HG03469 (cell line): ENCODE measurements around the gene AGPAT2.

ENCODE experiments used
- ATAC-seq: cut with Tn5 transposase; IDR thresholded peaks from one replicate; pipeline ENCODE4 v1.9.1; 2021; ENCODE audit warnings: mild to moderate bottlenecking, moderate library complexity, moderate number of reproducible peaks; ENCODE audit not compliant: unreplicated experiment

AGPAT2 gene

DNA sequence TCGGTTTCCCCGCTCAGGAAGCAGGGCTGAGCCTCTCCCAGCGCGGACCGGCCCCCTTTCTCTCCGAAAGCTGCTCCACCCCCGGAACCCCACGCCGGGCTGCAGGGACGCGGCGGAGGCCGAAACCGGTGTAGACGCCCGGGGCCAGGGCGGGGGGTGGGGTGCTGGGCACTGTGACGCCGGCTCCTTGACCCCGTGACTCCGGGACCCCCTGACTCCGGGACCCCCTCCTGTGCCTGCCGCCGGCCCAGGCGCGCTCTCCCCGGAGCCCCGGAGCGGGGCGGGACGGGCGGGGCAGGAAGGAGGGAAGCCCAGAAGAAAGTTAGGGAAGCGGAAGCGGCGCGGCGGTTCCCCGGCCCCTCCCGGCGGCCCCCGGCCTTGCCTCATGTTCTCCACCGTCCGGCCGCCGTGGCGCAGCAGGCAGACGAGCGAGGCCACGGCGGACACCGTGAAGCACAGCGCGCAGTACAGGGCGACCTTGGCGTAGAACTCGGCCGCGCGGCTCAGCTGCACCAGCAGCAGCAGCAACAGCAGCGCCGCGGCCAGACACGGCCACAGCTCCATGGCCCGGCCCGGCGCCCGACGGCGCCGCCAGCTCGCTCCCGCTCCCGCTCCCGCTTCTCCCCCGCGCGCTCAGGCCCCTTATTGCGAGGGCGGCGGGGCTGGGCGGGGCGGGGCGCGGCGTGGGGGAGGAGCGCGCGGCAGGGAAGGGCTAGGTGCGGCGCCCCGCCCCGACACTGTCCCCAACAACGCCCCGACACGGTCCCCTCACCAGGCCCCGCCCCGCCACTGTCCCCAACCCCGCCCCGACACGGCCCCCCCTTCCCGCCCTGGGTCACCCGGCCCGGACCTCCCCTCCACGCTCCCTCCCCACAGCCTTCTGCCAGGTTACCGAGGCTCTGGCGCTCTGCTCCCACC lies at the start of gene AGPAT2:
Gene AGPAT2 (minus strand): TSS at position 664 of the 918 bp plus-strand sequence. CDS start 100 bp downstream, at position 564.
- no peak for ATAC-seq

DNA sequence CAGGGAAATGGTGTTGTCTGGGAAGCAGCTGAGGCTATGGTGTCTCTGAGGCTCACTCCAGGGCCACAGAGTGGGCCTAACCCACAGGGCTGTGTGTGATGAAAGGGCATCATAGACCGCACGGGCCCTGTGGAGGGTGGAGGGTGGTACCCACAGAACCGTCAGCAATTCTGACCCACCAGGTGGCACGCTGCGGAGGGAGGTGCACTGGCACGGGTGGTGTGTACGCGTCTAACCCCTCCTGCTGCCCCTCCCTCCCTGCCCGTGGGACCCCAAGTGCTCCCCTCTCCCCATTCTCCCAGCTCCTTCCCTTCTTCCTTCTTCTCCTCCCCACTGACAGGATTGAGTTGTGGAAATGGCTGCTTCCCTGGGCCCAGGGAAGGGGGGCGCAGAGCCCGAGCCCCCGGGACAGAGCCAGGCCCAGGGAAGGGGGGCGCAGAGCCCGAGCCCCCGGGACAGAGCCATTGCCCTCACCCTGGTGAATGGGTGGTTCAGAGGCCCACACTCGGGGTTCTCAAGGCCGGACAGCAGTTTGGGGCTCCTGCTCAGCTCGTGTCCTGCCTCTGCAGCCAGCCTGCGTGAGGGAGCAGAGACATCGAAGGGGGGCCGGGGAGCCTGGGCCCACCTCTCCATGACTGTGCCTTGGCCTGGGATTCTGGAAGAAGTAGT lies 48.7 kb upstream of the AGPAT2 start:
- no peak for ATAC-seq

GRCh38 chr9:136734837-136735496 lies 47.7 kb upstream of the AGPAT2 start:
- no peak for ATAC-seq

- no peak for ATAC-seq
Measured at GRCh38 chr9:136733611-136734010, 46.4 kb upstream of the AGPAT2 start.

- ATAC-seq, result no peak
Measured at GRCh38 chr9:136732444-136733178, 45.4 kb upstream of the AGPAT2 start.

GRCh38 chr9:136729926-136730325 lies 42.7 kb upstream of the AGPAT2 start:
- ATAC-seq, result no peak

DNA sequence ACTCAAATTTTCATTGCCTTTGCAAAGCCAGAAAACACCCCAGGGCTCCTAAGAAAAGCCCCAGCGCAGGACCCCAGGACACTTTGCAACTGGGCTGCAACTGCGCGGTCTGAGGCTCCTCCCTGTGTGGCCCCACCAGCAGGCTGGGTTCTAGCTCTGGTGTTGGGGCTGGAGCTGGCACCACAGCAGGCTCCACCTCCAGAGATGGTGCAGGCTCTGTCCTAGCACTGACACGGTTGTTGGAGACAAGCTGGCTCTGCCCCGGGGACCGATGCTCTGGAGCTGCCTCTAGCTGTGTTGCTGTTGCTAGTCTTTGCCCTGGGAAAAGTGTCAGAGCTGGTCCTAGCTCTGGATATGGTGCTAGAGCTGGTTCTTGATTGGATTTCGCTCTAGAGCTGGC lies 41.9 kb upstream of the AGPAT2 start:
- ATAC-seq, result no peak

DNA sequence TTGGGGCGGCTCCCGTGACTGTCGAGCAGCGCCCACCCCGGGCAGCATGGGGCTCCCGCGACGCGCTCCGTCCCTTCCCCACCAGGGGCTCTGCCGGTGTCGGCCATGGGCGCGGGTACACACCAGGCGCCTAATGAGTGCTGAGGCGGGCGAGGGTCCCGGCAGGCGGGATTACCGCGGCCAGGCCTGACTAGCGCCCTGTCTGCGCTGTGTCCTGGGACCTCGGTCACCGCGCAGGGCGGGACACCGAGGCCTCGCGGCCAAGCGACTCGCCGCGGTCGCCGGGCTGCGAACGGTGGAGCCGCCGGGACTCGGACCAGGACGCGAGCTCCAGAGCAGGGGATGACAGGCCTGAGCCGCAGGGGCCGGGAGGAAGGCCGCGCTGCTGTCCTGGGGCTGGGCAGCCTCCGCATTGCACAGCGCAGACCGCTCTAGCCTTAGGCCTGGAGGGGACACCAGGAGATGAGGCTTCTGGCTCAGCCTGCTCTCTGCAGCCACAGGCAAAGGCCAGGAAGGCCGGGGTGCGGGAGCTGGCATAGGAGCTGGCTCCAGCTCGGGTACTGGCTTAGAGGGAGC lies 41.4 kb upstream of the AGPAT2 start:
- no peak for ATAC-seq

DNA sequence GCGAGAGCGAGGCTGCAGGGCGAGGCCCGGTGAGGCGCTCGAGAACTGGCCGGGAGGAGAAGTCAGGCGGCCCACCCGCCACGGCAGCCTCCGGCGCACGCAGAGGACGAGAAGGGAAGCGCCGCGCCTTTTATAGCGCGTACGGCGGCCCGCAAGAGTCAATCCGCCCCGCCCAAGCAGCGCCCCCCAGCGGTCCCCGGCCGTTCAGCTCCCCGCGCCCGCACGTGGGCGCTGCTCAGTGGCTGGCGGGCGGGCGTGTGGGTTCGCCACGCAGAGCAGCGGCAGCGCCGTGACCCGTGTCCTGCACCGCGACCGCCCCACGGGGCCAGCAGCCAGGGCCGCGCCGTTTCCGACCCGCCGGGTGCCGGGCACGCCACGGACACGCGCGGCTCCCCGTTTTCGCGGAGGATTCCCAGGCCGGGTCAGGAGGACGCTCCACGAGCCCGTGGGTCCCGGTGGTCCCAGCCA lies 40.9 kb upstream of the AGPAT2 start:
- ATAC-seq, result peak; percentile 39

DNA sequence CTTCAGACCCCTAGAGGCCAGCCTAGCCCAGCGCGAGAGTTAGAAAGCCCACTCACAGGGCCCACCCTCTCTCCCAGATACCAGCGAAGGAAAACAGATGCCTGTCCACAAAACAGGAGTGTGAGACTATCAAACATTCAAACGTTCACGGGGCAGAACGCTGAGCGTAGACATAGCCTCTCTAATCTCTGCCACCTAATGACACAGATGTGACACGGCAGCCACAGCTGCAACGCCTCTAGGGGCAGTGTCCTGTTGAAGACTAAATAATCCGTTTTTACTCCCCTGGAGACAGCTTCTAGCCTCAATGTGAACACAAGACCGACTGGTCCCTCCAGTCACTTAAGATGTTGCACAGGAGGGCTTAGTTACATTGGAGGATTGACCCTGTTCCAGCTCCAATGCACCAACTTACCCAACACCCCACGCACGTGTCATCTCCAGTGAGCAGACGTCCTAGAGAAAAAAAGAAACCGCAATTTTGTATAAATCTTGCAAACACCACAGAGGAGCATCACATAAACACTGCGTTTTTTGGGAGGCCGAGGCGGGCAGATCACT lies 39.5 kb upstream of the AGPAT2 start:
- ATAC-seq, result no peak

DNA sequence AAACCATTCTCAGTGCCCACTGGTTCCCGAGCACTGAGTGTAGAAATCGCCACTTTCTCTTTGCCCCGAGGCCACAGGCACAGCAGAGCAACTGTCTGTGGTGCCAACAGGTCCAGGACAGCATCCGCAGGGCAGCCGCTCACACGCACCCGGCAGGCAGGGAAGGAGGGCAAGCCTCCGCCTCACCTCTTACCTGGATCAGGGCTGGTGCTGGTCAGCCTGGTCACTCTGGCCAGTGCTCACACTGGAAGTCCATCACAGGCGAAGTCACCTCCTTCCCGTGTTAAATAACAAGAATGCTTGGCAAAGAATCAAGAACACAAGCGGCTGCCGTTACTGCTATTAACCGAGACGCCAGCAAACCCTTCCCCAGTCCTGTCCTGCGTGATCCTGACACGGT lies 38.9 kb upstream of the AGPAT2 start:
- ATAC-seq, result no peak

GRCh38 chr9:136725612-136726011 lies 38.4 kb upstream of the AGPAT2 start:
- ATAC-seq, result no peak

GRCh38 chr9:136724772-136725171 lies 37.5 kb upstream of the AGPAT2 start:
- ATAC-seq, result no peak

DNA sequence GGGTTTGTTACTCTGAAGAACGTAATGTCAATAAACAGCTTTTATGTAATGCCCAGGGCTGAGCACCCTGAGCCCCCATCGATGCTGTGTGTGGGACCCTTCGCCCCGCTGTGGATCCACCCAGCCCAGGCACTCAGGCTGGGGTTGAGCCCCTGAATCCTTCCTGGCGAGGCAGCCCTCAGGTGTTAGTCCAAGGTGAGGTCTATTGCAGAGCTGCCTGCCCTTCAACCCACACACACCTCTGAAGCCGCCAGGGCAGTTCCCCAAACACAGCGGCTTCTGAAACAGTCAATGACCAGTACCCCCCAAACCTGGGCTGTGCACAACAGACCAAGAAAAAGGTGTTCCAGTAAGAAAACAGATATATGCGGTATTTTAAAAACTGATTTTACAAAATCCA lies 36.7 kb upstream of the AGPAT2 start:
- ATAC-seq, result no peak

DNA sequence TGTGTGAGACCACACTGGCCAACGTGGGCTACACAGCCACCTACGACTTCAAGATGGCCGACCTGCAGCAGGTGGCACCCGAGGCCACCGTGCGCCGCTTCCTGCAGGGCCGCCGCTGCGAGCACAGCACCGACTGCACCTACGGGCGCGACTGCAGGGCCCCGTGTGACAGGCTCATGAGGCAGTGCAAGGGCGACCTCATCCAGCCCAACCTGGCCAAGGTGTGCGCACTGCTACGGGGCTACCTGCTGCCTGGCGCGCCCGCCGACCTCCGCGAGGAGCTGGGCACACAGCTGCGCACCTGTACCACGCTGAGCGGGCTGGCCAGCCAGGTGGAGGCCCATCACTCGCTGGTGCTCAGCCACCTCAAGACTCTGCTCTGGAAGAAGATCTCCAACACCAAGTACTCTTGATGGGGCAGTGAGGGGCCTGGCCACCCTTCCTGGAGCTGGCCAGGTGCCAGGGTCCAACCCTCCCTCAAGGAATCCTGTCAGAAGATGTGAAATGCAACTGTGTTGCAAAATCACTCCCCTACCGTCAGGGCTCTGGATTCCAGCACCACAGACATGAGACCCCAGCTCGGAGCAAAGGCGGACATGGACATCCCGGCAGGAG lies 36.2 kb upstream of the AGPAT2 start:
- no peak for ATAC-seq

DNA sequence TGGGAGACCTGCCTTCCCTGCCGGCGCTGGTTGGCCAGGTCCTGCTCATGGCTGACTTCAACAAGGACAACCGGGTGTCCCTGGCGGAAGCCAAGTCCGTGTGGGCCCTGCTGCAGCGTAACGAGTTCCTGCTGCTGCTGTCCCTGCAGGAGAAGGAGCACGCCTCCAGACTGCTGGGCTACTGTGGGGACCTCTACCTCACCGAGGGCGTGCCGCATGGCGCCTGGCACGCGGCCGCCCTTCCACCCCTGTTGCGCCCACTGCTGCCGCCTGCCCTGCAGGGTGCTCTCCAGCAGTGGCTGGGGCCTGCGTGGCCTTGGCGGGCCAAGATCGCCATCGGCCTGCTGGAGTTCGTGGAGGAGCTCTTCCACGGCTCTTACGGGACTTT lies 35.7 kb upstream of the AGPAT2 start:
- no peak for ATAC-seq

DNA sequence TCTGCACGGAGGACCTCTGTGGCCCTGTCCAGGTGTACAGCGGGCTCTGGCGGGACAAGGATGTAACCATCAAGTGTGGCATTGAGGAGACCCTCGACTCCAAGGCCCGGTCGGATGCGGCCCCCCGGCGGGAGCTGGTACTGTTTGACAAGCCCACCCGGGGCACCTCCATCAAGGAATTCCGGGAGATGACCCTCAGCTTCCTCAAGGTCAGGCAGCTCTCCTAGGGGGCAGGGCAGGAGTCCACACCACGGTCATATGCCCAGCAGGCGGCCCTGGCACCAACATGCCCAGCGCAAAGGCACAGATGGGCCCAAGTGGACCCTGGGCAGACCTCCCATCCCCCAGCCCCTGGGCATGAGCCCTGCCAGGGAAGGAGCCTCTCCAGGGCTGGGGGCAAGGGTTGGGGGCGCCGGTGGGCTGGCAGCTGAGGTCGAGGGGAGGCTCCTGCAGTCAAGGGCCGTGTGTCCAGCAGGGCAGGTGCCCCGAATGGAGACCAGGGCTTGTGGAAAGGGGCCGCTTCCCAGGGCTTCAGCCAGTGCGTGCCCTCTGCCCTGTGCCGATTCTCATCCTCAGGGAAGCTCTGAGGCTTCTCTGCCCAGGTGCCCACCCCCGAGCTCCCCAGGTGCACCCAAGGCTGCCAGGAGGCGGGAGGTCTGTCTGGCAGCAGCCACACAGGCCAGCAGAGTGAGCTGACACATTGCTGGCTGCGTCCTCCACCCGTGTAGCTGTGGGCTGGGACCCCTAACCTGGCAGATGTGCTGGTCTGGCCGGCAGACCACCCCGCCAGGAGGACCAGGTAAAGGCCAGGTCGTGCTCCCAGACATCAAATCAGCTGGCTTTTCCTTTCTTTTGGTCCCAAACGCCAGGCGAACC lies 35.1 kb upstream of the AGPAT2 start:
- no peak for ATAC-seq

DNA sequence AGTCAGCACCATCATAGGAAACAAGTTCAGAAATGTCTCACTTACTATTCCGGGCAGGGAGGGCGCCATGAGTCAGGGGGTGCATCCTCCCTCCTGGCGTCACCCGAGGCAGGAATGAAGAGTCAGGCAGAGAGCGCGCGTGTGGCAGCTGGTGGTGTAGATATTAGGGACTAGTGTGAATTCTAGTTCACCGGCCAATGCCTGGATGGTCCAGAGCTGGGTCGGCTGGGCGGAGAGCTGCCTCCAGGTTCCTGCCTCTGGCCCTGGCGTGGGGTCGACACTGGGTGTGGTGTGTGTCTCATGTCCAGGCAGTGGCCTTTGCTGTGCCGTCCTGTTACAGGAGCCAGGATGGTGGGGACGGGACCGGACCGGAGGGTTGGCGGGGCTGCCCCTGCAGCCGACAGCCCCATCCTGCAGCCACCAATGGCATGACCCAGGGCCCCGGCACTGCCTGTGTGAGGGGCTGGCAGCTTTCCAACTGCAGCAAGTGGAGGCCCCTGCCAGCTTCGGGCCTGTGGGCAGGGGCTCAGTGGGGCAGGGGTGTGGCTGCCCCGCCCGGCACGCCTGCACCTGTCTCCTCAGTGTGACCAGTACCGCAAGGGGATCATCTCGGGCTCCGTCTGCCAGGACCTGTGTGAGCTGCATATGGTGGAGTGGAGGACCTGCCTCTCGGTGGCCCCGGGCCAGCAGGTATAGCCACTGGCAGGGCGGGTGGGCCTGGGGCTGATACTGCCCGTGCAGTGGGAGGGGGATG lies 34.3 kb upstream of the AGPAT2 start:
- ATAC-seq, result no peak
